Spleen (tissue), 11 donors: ENCODE measurements around the gene MTHFR. TPM values are rescaled to one million over a fixed set of nuclear protein-coding genes. Genes with fewer than 3 reads are reported as not detected.
A peak's percentile ranks its signal among the peaks of the same experiment; 100 is the strongest.

Experiments
- DNase-seq: peaks from one replicate; pipeline ENCODE4 v3.0.0-alpha.2; 2020
- H3K27ac ChIP-seq, 8 donors: fragments of 200-600 bp; sonication (generic) in 7 of 8; 1 replicate in 4 of 8; 2 replicates in 4 of 8; pipeline versions ENCODE4 v1.5.0 to v1.8.0; 2016 to 2021; ENCODE audit warnings: inconsistent platforms in 4 of 8, mild to moderate bottlenecking in 4 of 8, moderate library complexity in 1 of 8
- H3K27me3 ChIP-seq, 7 donors: fragments of 200-600 bp; sonication (generic) in 6 of 7; replicated peaks in 1 of 7; 1 replicate in 4 of 7; 2 replicates in 3 of 7; pipeline versions ENCODE4 v1.5.0 to v1.8.0; 2016 to 2021; ENCODE audit warnings: inconsistent platforms in 3 of 7, mild to moderate bottlenecking in 1 of 7
- H3K36me3 ChIP-seq, 6 donors: fragments of 200-600 bp; sonication (generic) in 5 of 6; 1 replicate in 4 of 6; 2 replicates in 2 of 6; pipeline versions ENCODE4 v1.5.0 to v1.8.0; 2016 to 2021; ENCODE audit warnings: inconsistent platforms in 2 of 6
- H3K4me1 ChIP-seq, 6 donors: fragments of 200-600 bp; sonication (generic) in 5 of 6; 1 replicate in 3 of 6; 2 replicates in 3 of 6; pipeline versions ENCODE4 v1.5.0 to v1.8.0; 2016 to 2021; ENCODE audit warnings: inconsistent platforms in 3 of 6
- H3K4me3 ChIP-seq, 8 donors: fragments of 200-600 bp; sonication (generic) in 7 of 8; 1 replicate in 4 of 8; 2 replicates in 4 of 8; pipeline versions ENCODE4 v1.5.0 to v1.8.0; 2016 to 2021; ENCODE audit warnings: inconsistent platforms in 4 of 8, mild to moderate bottlenecking in 4 of 8, moderate library complexity in 2 of 8
- H3K9me3 ChIP-seq, 8 donors: fragments of 200-600 bp; sonication (generic) in 7 of 8; 1 replicate in 4 of 8; 2 replicates in 4 of 8; pipeline versions ENCODE4 v1.5.0 to v1.8.0; 2016 to 2021; ENCODE audit warnings: inconsistent platforms in 4 of 8
- CTCF ChIP-seq, 11 experiments: fragments of 200-600 bp in 7 of 11; fragments of 450-650 bp in 4 of 11; sonication (generic) in 4 of 11; IDR thresholded peaks in 8 of 11; conservative IDR thresholded peaks in 3 of 11; 1 replicate in 7 of 11; 2 replicates in 4 of 11; pipeline versions ENCODE4 v1.4.0 to v1.8.0; 2016 to 2021; ENCODE audit warnings: antibody characterized with exemption in 11 of 11, inconsistent platforms in 4 of 11, mild to moderate bottlenecking in 1 of 11
- POLR2A ChIP-seq, 3 donors: fragments of 450-650 bp; IDR thresholded peaks; one replicate each; pipeline ENCODE4 v1.5.1; 2017; ENCODE audit warnings: antibody characterized with exemption in 3 of 3, mild to moderate bottlenecking in 1 of 3
- POLR2AphosphoS5 ChIP-seq, 3 donors: sonication (generic); formaldehyde crosslinking; IDR thresholded peaks; one replicate each; pipeline ENCODE4 v1.5.1; 2017; ENCODE audit warnings: antibody characterized with exemption in 3 of 3
- WGBS, 5 donors: extraction: QIAGEN DNeasy Blood & Tissue Kit in 3 of 5; methylation state at CpG; one replicate each; pipeline versions ENCODE4 v1.1.5 to v1.1.7; 2013 to 2018; 5-methylcytosine and 5-hydroxymethylcytosine counted together
- intact Hi-C: fragments of 100-400 bp; cut with DNase I; formaldehyde crosslinking; loops from one replicate; pipeline ENCODE4 v1.15.0; 2023; ENCODE audit warnings: low total_unique reads
- polyA plus RNA-seq, 3 donors: library from polyadenylated mRNA; stranded (reverse); fragments of 200-250 nt; gene quantifications; one replicate each; pipeline ENCODE4 v1.2.1, GENCODE V29; 2013
- total RNA-seq, 7 donors: library from RNA; depleted of rRNA in 3 of 7; stranded (reverse); fragments of >200 nt in 3 of 7; fragmentation: NEBNext Ultra II Directional in 4 of 7; extraction: Animal tissue kit (Norgen Biotek cat#: 25700) in 4 of 7; gene quantifications; one replicate each; pipeline versions ENCODE4 v1.1.0 to v1.2.1, GENCODE V29; 2016 to 2021
- donor health status: healthy with polysubstance abuse.
- donor health status: DM: no; HTN: no; CAD: no; lungs with moderate emphysema.
- donor health status: DM: no; HTN: no; CAD: no.
- donor health status: Bipolar disorder and iron deficiency.
- donor health status: healthy.
- donor health status: DM: no; HTN: no; CAD: no.
- donor health status: DM: yes; HTN: yes; CAD: no.

The MTHFR gene
- total and polyA plus RNA-seq, 10 donors: 6.7 to 79.8 (median 67.7) TPM

- TF ChIP-seq POLR2AphosphoS5 (IDR thresholded peaks at IDR 0.05) (no peak), POLR2A (IDR thresholded peaks at IDR 0.05) (no peak), CTCF (IDR thresholded peaks at IDR 0.05 in 8 of 11, conservative IDR thresholded peaks at IDR 0.05 in 3 of 11) (no peak)
- DNase-seq: peak; percentile 54
- Histone ChIP-seq H3K36me3 (peaks cover 4 to 92% (median 62%) of the 10 kb centered on the region in 6 donors), H3K4me1 (peaks cover 44 to 93% (median 68%) of the 10 kb centered on the region in 6 donors), H3K27ac (peak overlapping the region; percentile 70 to 91 (median 86)), H3K27me3 (no peaks in the 10 kb centered on the region), H3K9me3 (no peaks in the 10 kb centered on the region), H3K4me3 (no peak overlapping the region)
- intact Hi-C loops: no loop called here
- WGBS, 5 donors: 89 to 96% (median 91%) methylated on average over 11 of the region's 11 CpGs
Measured at GRCh38 chr1:11792106-11792505, 13.7 kb downstream of the MTHFR start.

- peak; percentile 90 for DNase-seq
- TF ChIP-seq CTCF (IDR thresholded peaks at IDR 0.05 in 8 of 11, conservative IDR thresholded peaks at IDR 0.05 in 3 of 11) (no peak), POLR2AphosphoS5 (IDR thresholded peaks at IDR 0.05) (peak; percentile 81 to 94 (median 87))
- Histone ChIP-seq H3K9me3 (no peaks in the 10 kb centered on the region), H3K27me3 (no peaks in the 10 kb centered on the region), H3K4me1 (peaks cover 45 to 93% (median 69%) of the 10 kb centered on the region in 6 donors), H3K27ac (peak overlapping the region; percentile 70 to 91 (median 86)), H3K4me3 (no peak overlapping the region), H3K36me3 (peaks cover 4 to 82% (median 58%) of the 10 kb centered on the region in 6 donors)
- WGBS, 5 donors: 65 to 83% (median 71%) methylated on average over 17 to 19 of the region's 19 CpGs
- intact Hi-C loops: no loop called here
Measured at GRCh38 chr1:11790880-11791715, 14.7 kb downstream of the MTHFR start.

- no peaks in the 10 kb centered on the region for H3K9me3 ChIP-seq
- intact Hi-C loops: no loop called here
- peak; percentile 71 for DNase-seq
- peaks cover 4 to 74% (median 50%) of the 10 kb centered on the region in 6 donors for H3K36me3 ChIP-seq
- H3K27me3 ChIP-seq: no peaks in the 10 kb centered on the region
- WGBS, 5 donors: 69 to 78% (median 77%) methylated on average over 19 to 20 of the region's 20 CpGs
- H3K27ac ChIP-seq: peak overlapping the region; percentile 63 to 91 (median 86)
- TF ChIP-seq POLR2A (IDR thresholded peaks at IDR 0.05) (no peak), CTCF (IDR thresholded peaks at IDR 0.05 in 8 of 11, conservative IDR thresholded peaks at IDR 0.05 in 3 of 11) (no peak), POLR2AphosphoS5 (IDR thresholded peaks at IDR 0.05) (no peak)
- peaks cover 50 to 93% (median 72%) of the 10 kb centered on the region in 6 donors for H3K4me1 ChIP-seq
- H3K4me3 ChIP-seq: no peak overlapping the region
Measured at GRCh38 chr1:11790101-11790879, 15.5 kb downstream of the MTHFR start.
